BLaER1 treated with 17β-estradiol and CSF1 and Interleukin-3, amounts not matched to agents 10 nM and 100 nM (cell line): ENCODE data around the gene RHBDL1.
A peak's percentile ranks its signal among the peaks of the same experiment; 100 is the strongest.
"Not testable (repeated sequence)": the region's sequence is repeated elsewhere in the genome, so short reads cannot be mapped to it uniquely, and the experiment has no call there.

Experiments
- H3K27ac ChIP-seq, 11 experiments: shearing (Covaris generic); formaldehyde crosslinking; 2 replicates each; pipeline ENCODE4 v1.8.1; 2022
- H3K27me3 ChIP-seq, 11 experiments: shearing (Covaris generic); formaldehyde crosslinking; 2 replicates each; pipeline ENCODE4 v1.8.1; 2022
- H3K36me3 ChIP-seq, 11 experiments: shearing (Covaris generic); formaldehyde crosslinking; 2 replicates each; pipeline ENCODE4 v1.8.1; 2022
- H3K4me1 ChIP-seq, 10 experiments: shearing (Covaris generic); formaldehyde crosslinking; 2 replicates each; pipeline ENCODE4 v1.8.1; 2022
- H3K4me2 ChIP-seq, 11 experiments: shearing (Covaris generic); formaldehyde crosslinking; 2 replicates each; pipeline ENCODE4 v1.8.1; 2022
- H3K4me3 ChIP-seq, 10 experiments: shearing (Covaris generic); formaldehyde crosslinking; 2 replicates each; pipeline ENCODE4 v1.8.1; 2022
- H3K9ac ChIP-seq, 11 experiments: shearing (Covaris generic); formaldehyde crosslinking; 2 replicates each; pipeline ENCODE4 v1.8.1; 2022
- H3K9me3 ChIP-seq, 11 experiments: shearing (Covaris generic); formaldehyde crosslinking; replicated peaks in 1 of 11; 2 replicates each; pipeline ENCODE4 v1.8.1; 2022
- H4K20me1 ChIP-seq, 11 experiments: shearing (Covaris generic); formaldehyde crosslinking; 2 replicates each; pipeline ENCODE4 v1.8.1; 2022
- Cebpa-rat ChIP-seq, 11 experiments: shearing (Covaris generic); IDR thresholded peaks; 2 replicates each; pipeline ENCODE4 v1.8.1; 2022

The RHBDL1 gene

GRCh38 chr16:689175-689897, 13.9 kb downstream of the RHBDL1 start:
- Histone ChIP-seq H3K27ac (peak overlapping the region; percentile 75 to 95 (median 89)), H4K20me1 (peaks cover 0 to 32% (median 9%) of the 10 kb centered on the region in 11 experiments; a peak in 11 of 22 replicates), H3K4me2 (peak overlapping the region; percentile 89 to 99 (median 98)), H3K9ac (peak overlapping the region; percentile 89 to 97 (median 94)), H3K9me3 (no peaks in the 10 kb centered on the region), H3K4me1 (peaks cover 35 to 61% (median 44%) of the 10 kb centered on the region in 10 experiments), H3K27me3 (peaks cover 33 to 37% (median 36%) of the 10 kb centered on the region in 11 experiments), H3K36me3 (peaks cover 9 to 34% (median 19%) of the 10 kb centered on the region in 11 experiments; a peak in 20 of 22 replicates), H3K4me3 (peak overlapping the region; percentile 80 to 97 (median 86))
- no peak for TF ChIP-seq Cebpa-rat (IDR thresholded peaks at IDR 0.05)

- H3K4me3 ChIP-seq, H3K9ac ChIP-seq, H3K27ac ChIP-seq, H3K9me3 ChIP-seq: not testable (repeated sequence)
- peaks cover 0 to 42% (median 20%) of the 10 kb centered on the region in 11 experiments; a peak in 12 of 22 replicates for H4K20me1 ChIP-seq
- peaks cover 9 to 20% (median 15%) of the 10 kb centered on the region in 11 experiments; a peak in 19 of 22 replicates for H3K36me3 ChIP-seq
- H3K27me3 ChIP-seq, result peaks cover 51 to 56% (median 55%) of the 10 kb centered on the region in 11 experiments
- H3K4me1 ChIP-seq, result peaks cover 40 to 60% (median 50%) of the 10 kb centered on the region in 10 experiments
- H3K4me2 ChIP-seq, result peak overlapping the region in 4 of 11 experiments; percentile 98 to 99 (median 98); a peak in 6 of 22 replicates
Observed at GRCh38 chr16:691242-691641, 15.8 kb downstream of the RHBDL1 start.

GRCh38 chr16:692356-693108, 17.1 kb downstream of the RHBDL1 start:
- H3K9ac ChIP-seq, result no peak overlapping the region
- H3K4me1 ChIP-seq, result peaks cover 37 to 56% (median 50%) of the 10 kb centered on the region in 10 experiments
- H3K4me3 ChIP-seq, result no peak overlapping the region
- H3K36me3 ChIP-seq, result peaks cover 0 to 7% (median 3%) of the 10 kb centered on the region in 11 experiments; a peak in 12 of 22 replicates
- H3K9me3 ChIP-seq, result no peaks in the 10 kb centered on the region
- peaks cover 0 to 36% (median 20%) of the 10 kb centered on the region in 11 experiments; a peak in 12 of 22 replicates for H4K20me1 ChIP-seq
- no peak overlapping the region for H3K27ac ChIP-seq
- H3K27me3 ChIP-seq, result peaks cover 62 to 68% (median 67%) of the 10 kb centered on the region in 11 experiments
- H3K4me2 ChIP-seq, result no peak overlapping the region
- TF ChIP-seq Cebpa-rat (IDR thresholded peaks at IDR 0.05), result no peak

- Histone ChIP-seq H3K4me3 (peak overlapping the region in 6 of 10 experiments; percentile 31 to 67 (median 54); a peak in 5 of 20 replicates), H3K9me3 (no peaks in the 10 kb centered on the region), H3K9ac (no peak overlapping the region), H3K27ac (no peak overlapping the region), H3K4me1 (peaks cover 37 to 50% (median 47%) of the 10 kb centered on the region in 10 experiments), H3K27me3 (peaks cover 70 to 77% (median 75%) of the 10 kb centered on the region in 11 experiments), H4K20me1 (peaks cover 0 to 31% (median 17%) of the 10 kb centered on the region in 11 experiments; a peak in 13 of 22 replicates), H3K4me2 (peak overlapping the region in 9 of 11 experiments; percentile 81 to 99 (median 95); a peak in 13 of 22 replicates), H3K36me3 (no peaks in the 10 kb centered on the region)
- TF ChIP-seq Cebpa-rat (IDR thresholded peaks at IDR 0.05), result no peak
Observed at GRCh38 chr16:693364-693763, 17.9 kb downstream of the RHBDL1 start.

- Histone ChIP-seq H3K4me1 (peaks cover 33 to 46% (median 43%) of the 10 kb centered on the region in 10 experiments), H4K20me1 (peaks cover 0 to 35% (median 17%) of the 10 kb centered on the region in 11 experiments; a peak in 12 of 22 replicates), H3K9me3 (no peaks in the 10 kb centered on the region), H3K4me3 (peak overlapping the region; percentile 14 to 67 (median 50); a peak in 13 of 20 replicates), H3K9ac (no peak overlapping the region), H3K36me3 (no peaks in the 10 kb centered on the region), H3K27me3 (peaks cover 74 to 81% (median 80%) of the 10 kb centered on the region in 11 experiments), H3K27ac (no peak overlapping the region), H3K4me2 (peak overlapping the region; percentile 79 to 99 (median 90); a peak in 20 of 22 replicates)
- no peak for TF ChIP-seq Cebpa-rat (IDR thresholded peaks at IDR 0.05)
Observed at GRCh38 chr16:693766-694165, 18.3 kb downstream of the RHBDL1 start.

GRCh38 chr16:694187-694862, 18.9 kb downstream of the RHBDL1 start:
- Histone ChIP-seq H3K4me2 (peak overlapping the region; percentile 79 to 99 (median 90)), H3K36me3 (no peaks in the 10 kb centered on the region), H3K4me1 (peaks cover 27 to 40% (median 38%) of the 10 kb centered on the region in 10 experiments), H3K27me3 (peaks cover 80 to 86% (median 85%) of the 10 kb centered on the region in 11 experiments), H3K4me3 (peak overlapping the region; percentile 14 to 67 (median 52); a peak in 17 of 20 replicates), H3K9ac (peak overlapping the region in 1 of 11 experiments; percentile 29; a peak in 1 of 22 replicates), H3K27ac (no peak overlapping the region), H4K20me1 (peaks cover 0 to 41% (median 17%) of the 10 kb centered on the region in 11 experiments; a peak in 13 of 22 replicates), H3K9me3 (no peaks in the 10 kb centered on the region)
- TF ChIP-seq Cebpa-rat (IDR thresholded peaks at IDR 0.05), result no peak

- peaks cover 85 to 92% (median 91%) of the 10 kb centered on the region in 11 experiments for H3K27me3 ChIP-seq
- peak overlapping the region in 1 of 11 experiments; percentile 29; a peak in 1 of 22 replicates for H3K9ac ChIP-seq
- H3K27ac ChIP-seq, result no peak overlapping the region
- no peaks in the 10 kb centered on the region for H3K9me3 ChIP-seq
- peak overlapping the region; percentile 79 to 99 (median 90) for H3K4me2 ChIP-seq
- H4K20me1 ChIP-seq, result peaks cover 0 to 44% (median 18%) of the 10 kb centered on the region in 11 experiments; a peak in 14 of 22 replicates
- no peaks in the 10 kb centered on the region for H3K36me3 ChIP-seq
- H3K4me1 ChIP-seq, result peaks cover 23 to 35% (median 32%) of the 10 kb centered on the region in 10 experiments
- TF ChIP-seq Cebpa-rat (IDR thresholded peaks at IDR 0.05), result no peak
- H3K4me3 ChIP-seq, result peak overlapping the region; percentile 29 to 67 (median 52); a peak in 18 of 20 replicates
Observed at GRCh38 chr16:694863-695354, 19.4 kb downstream of the RHBDL1 start.
